Uterus (tissue), 4 donors: ENCODE data around the gene ARHGEF40. TPM values are rescaled to one million over a fixed set of nuclear protein-coding genes. Genes with fewer than 3 reads are reported as not detected.
"Not testable (repeated sequence)": the region's sequence is repeated elsewhere in the genome, so short reads cannot be mapped to it uniquely, and the experiment has no call there.

Source experiments
- DNase-seq, 2 donors: peaks; one replicate each; pipeline ENCODE4 v3.0.0-alpha.2; 2019 to 2020
- H3K27ac ChIP-seq, 2 donors: fragments of 200-600 bp; sonication (generic); 1 replicate in 1 of 2; 2 replicates in 1 of 2; pipeline ENCODE4 v1.5.1; 2016 to 2018
- H3K27me3 ChIP-seq, 2 donors: fragments of 200-600 bp; sonication (generic); one replicate each; pipeline ENCODE4 v1.5.1; 2018 to 2019; ENCODE audit warnings: control low read depth in 1 of 2
- H3K36me3 ChIP-seq, 2 donors: fragments of 200-600 bp; sonication (generic); one replicate each; pipeline ENCODE4 v1.5.1; 2019; ENCODE audit warnings: control low read depth in 1 of 2
- H3K4me1 ChIP-seq, 2 donors: fragments of 200-600 bp; sonication (generic); one replicate each; pipeline ENCODE4 v1.5.1; 2018 to 2019; ENCODE audit warnings: control low read depth in 1 of 2
- H3K4me3 ChIP-seq, 2 donors: fragments of 200-600 bp; sonication (generic); 1 replicate in 1 of 2; 2 replicates in 1 of 2; pipeline ENCODE4 v1.5.1; 2018 to 2019; ENCODE audit warnings: mild to moderate bottlenecking in 1 of 2
- H3K9me3 ChIP-seq, 2 donors: fragments of 200-600 bp; sonication (generic); one replicate each; pipeline ENCODE4 v1.5.1; 2019; ENCODE audit warnings: control low read depth in 1 of 2
- POLR2A ChIP-seq, 2 donors: fragments of 450-650 bp; IDR thresholded peaks; one replicate each; pipeline ENCODE4 v1.6.1; 2016; ENCODE audit warnings: antibody characterized with exemption in 2 of 2, mild to moderate bottlenecking in 1 of 2, moderate library complexity in 1 of 2
- intact Hi-C: fragments of 100-400 bp; cut with DNase I; formaldehyde crosslinking; loops from one replicate; pipeline ENCODE4 v1.15.1; 2023; ENCODE audit warnings: low total_unique reads
- total RNA-seq, 4 donors: library from RNA; depleted of rRNA in 3 of 4; stranded (reverse); fragments of >200 nt in 3 of 4; gene quantifications; one replicate each; pipeline versions ENCODE4 v1.1.0 to v1.2.4, GENCODE V29; 2014 to 2023
- TF ChIP-seq, protein P1 (sequence below), 4 experiments: fragments of 200-600 bp in 2 of 4; fragments of 450-650 bp in 2 of 4; sonication (generic) in 2 of 4; IDR thresholded peaks; one replicate each; pipeline ENCODE4 v1.5.1; 2016 to 2019; ENCODE audit warnings: antibody characterized with exemption in 4 of 4, mild to moderate bottlenecking in 2 of 4, moderate library complexity in 1 of 4
- donor health status: DM: yes; HTN: yes; CAD: no.

ARHGEF40 gene
- total RNA-seq, 4 donors from 2014 or later, result 25.3 to 103 (median 66.9) TPM

DNA sequence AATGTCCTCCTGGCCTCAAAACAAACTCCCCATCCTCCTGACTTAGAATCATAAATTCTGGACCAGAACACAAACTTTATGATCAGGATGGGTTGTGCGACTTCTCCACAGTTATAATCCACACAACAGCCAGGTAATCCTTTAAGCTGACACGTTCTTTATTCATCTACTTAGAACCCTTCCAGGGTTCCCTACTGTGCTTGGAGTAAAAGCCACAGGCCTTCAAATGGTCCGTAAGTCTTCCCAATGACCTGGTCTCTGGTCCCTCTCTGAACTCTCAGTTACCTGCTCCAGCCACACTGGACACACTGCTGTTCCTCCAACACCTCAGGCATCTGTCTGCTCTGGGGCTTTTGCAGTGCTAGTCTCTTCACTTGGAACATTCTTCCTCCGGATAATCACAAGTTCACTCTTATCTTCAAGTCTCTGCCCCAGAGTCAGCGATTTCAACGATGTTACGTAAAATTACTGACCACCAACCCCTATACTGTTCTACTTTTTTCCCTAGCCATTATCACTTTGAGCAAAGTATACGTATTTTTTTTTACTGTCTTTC, 29.7 kb upstream of the ARHGEF40 start:
- intact Hi-C loops, result no loop called here
- no peak for DNase-seq
- peak overlapping the region; percentile 85 to 93 for H3K27ac ChIP-seq
- no peaks in the 10 kb centered on the region for H3K9me3 ChIP-seq
- TF ChIP-seq POLR2A (IDR thresholded peaks at IDR 0.05), result no peak
- TF ChIP-seq, protein P1, sequence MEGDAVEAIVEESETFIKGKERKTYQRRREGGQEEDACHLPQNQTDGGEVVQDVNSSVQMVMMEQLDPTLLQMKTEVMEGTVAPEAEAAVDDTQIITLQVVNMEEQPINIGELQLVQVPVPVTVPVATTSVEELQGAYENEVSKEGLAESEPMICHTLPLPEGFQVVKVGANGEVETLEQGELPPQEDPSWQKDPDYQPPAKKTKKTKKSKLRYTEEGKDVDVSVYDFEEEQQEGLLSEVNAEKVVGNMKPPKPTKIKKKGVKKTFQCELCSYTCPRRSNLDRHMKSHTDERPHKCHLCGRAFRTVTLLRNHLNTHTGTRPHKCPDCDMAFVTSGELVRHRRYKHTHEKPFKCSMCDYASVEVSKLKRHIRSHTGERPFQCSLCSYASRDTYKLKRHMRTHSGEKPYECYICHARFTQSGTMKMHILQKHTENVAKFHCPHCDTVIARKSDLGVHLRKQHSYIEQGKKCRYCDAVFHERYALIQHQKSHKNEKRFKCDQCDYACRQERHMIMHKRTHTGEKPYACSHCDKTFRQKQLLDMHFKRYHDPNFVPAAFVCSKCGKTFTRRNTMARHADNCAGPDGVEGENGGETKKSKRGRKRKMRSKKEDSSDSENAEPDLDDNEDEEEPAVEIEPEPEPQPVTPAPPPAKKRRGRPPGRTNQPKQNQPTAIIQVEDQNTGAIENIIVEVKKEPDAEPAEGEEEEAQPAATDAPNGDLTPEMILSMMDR (IDR thresholded peaks at IDR 0.05), result no peak
- H3K36me3 ChIP-seq, result no peaks in the 10 kb centered on the region
- H3K27me3 ChIP-seq, result no peaks in the 10 kb centered on the region
- H3K4me1 ChIP-seq, result peaks cover 0 to 4% of the 10 kb centered on the region in 2 donors
- no peak overlapping the region for H3K4me3 ChIP-seq

DNA sequence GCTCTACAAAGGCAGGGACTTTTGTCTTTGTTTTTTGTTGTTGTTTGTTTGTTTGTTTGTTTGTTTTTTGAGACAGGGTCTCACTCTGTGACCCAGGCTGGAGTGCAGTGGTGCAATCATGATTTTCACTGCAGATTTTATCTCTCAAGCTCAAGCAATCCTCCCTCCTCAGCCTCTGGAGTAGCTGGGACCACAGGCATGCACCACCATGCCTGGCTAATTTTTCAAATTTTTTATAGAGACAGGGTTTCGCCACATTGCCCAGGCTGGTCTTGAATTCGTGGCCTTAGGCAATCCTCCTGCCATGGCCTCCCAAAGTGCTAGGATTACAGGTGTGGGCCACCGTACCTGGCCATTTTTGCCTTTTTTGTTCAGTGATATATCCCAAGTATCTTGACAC, 29.2 kb upstream of the ARHGEF40 start:
- DNase-seq, H3K36me3 ChIP-seq, H3K4me1 ChIP-seq, H3K4me3 ChIP-seq, H3K27me3 ChIP-seq, H3K27ac ChIP-seq, H3K9me3 ChIP-seq, intact Hi-C loops: not testable (repeated sequence)

DNA sequence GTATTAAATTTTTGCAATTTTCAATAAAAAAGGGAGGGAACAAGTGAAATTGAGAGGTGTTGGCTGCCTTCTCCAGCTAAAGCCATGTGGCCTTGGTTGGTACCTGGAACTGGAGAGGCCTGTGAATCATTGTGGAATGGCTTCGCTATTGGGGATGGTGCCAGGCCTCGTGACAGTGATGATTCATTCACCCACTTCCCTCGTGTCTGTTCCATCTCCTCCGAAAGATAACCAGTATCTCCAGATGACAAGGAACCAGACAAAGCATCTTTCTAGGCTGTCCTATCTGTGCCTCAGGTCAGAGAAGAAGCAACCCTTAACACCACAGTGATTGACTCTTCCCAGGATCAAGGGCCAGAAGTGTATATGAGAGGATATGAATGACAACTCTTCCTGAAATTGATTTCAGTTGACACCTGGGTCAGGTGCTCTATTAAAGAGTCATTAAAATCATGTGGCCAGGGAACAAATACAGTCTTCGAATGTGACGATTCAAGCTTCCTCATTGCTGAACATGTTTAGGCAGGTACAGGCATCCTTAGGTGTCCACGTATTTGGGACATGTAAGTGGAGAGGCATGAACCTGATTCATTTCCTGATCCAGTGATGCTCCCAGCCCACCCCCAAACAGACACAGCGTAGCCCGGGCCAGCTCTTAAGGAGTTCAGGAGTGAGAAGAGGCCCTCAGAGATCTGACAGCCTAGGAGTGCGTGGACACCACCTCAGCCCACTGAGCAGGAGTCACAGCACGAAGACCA, 28.2 kb upstream of the ARHGEF40 start, which contains the start of gene RNASE7:
TSS of gene RNASE7 (plus strand) at position 687 of the 758 bp plus-strand sequence. CDS start 631 bp downstream, outside the sequence.
- TF ChIP-seq POLR2A (IDR thresholded peaks at IDR 0.05), result no peak
- TF ChIP-seq, protein P1 (IDR thresholded peaks at IDR 0.05), result no peak
- no peak for DNase-seq
- Histone ChIP-seq H3K4me3 (no peak within 1 kb of the TSS), H3K27me3 (no peaks in the 10 kb centered on the region), H3K4me1 (peaks cover 0 to 4% of the 10 kb centered on the region in 2 donors), H3K27ac (no peak within 1 kb of the TSS), H3K36me3 (no peaks in the 10 kb centered on the region), H3K9me3 (no peaks in the 10 kb centered on the region)
- intact Hi-C loops, result loop anchor here (2.0 kb wide), 1 partner anchor 29 kb away; no protein-coding TSS in a partner anchor

DNA sequence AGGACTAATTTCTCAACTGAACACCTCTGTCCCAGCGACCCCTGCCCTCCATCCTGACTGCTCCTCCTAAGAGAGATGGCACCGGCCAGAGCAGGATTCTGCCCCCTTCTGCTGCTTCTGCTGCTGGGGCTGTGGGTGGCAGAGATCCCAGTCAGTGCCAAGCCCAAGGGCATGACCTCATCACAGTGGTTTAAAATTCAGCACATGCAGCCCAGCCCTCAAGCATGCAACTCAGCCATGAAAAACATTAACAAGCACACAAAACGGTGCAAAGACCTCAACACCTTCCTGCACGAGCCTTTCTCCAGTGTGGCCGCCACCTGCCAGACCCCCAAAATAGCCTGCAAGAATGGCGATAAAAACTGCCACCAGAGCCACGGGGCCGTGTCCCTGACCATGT, 27.2 kb upstream of the ARHGEF40 start:
- no peak for TF ChIP-seq POLR2A (IDR thresholded peaks at IDR 0.05)
- TF ChIP-seq, protein P1 (IDR thresholded peaks at IDR 0.05), result no peak
- H3K27me3 ChIP-seq, result no peaks in the 10 kb centered on the region
- H3K4me3 ChIP-seq, result no peak overlapping the region
- no peak overlapping the region for H3K27ac ChIP-seq
- H3K4me1 ChIP-seq, result peaks cover 0 to 1% of the 10 kb centered on the region in 2 donors
- H3K36me3 ChIP-seq, result no peaks in the 10 kb centered on the region
- H3K9me3 ChIP-seq, result no peaks in the 10 kb centered on the region
- intact Hi-C loops, result loop anchor here (2.0 kb wide), 1 partner anchor 30 kb away; no protein-coding TSS in a partner anchor
- no peak for DNase-seq

DNA sequence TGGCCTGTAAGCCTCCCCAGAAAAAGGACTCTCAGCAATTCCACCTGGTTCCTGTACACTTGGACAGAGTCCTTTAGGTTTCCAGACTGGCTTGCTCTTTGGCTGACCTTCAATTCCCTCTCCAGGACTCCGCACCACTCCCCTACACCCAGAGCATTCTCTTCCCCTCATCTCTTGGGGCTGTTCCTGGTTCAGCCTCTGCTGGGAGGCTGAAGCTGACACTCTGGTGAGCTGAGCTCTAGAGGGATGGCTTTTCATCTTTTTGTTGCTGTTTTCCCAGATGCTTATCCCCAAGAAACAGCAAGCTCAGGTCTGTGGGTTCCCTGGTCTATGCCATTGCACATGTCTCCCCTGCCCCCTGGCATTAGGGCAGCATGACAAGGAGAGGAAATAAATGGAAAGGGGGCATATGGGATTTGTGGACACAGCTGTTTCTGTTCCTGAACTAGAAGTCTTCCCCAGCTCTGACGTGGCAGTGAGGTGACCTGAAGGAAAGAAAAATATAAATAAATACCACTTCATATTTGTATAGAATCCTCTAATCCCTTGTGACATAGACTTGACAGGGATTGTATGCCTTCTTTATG, 26.6 kb upstream of the ARHGEF40 start:
- Histone ChIP-seq H3K9me3 (no peaks in the 10 kb centered on the region), H3K27ac (no peak overlapping the region), H3K4me3 (no peak overlapping the region), H3K4me1 (no peaks in the 10 kb centered on the region), H3K27me3 (no peaks in the 10 kb centered on the region), H3K36me3 (no peaks in the 10 kb centered on the region)
- intact Hi-C loops, result loop anchor here (2.0 kb wide), 1 partner anchor 31 kb away; no protein-coding TSS in a partner anchor
- DNase-seq, result no peak
- no peak for TF ChIP-seq POLR2A (IDR thresholded peaks at IDR 0.05)
- TF ChIP-seq, protein P1 (IDR thresholded peaks at IDR 0.05), result no peak
